HepG2 (cell line): ENCODE data around the gene SNX12. TPM values are rescaled to one million over a fixed set of nuclear protein-coding genes. Genes with fewer than 3 reads are reported as not detected.

ENCODE experiments used
- ATAC-seq: fragments of 200-7000 bp; cut with Tn5 transposase; 3 replicates; pipeline ENCODE4 v1.9.1; 2020; ENCODE audit warnings: mild to moderate bottlenecking, moderate library complexity
- BruUV-seq: library from RNA; stranded (reverse); fragments of 400-500 nt; replicated peaks from 2 replicates; lab custom pipeline; 2021; lab: Mats Ljungman, UMichigan
- CTCF ChIA-PET: fragments of 300-600 bp; formaldehyde crosslinking; extraction: SDS; loops from one replicate; lab custom pipeline; 2021; ENCODE audit warnings: low total read pairs, inconsistent platforms, low intra/inter-chr PET ratio; lab: Yijun Ruan, JAX
- POLR2A ChIA-PET: fragments of 350-600 bp; sonication (Branson Sonifier 250); formaldehyde crosslinking; loops from one replicate; lab custom pipeline; 2020; ENCODE audit warnings: antibody characterized with exemption, inconsistent platforms; lab: Yijun Ruan, JAX
- DNase-seq: peaks from one replicate; pipeline ENCODE4 v3.0.0-alpha.2; 2015; ENCODE audit warnings: low spot score
- FAIRE-seq: peaks from 3 replicates; lab custom pipeline; 2011; peaks lifted over from hg19 to GRCh38; lab: Jason Lieb, UNC
- H2AFZ ChIP-seq: one replicate; pipeline ENCODE4 v1.6.1; 2011; ENCODE audit warnings: low read length, inconsistent platforms
- H3K27ac ChIP-seq: fragments of 300-600 bp; 3 replicates; pipeline ENCODE4 v1.8.0; 2011; ENCODE audit warnings: mixed run types, mild to moderate bottlenecking, mixed read lengths, low read length, inconsistent platforms; ENCODE audit not compliant: insufficient read depth; ENCODE audit errors: extremely low read length
- H3K27me3 ChIP-seq, 2 experiments: fragments of 200-600 bp in 1 of 2; 2 replicates in 1 of 2; 3 replicates in 1 of 2; pipeline versions ENCODE4 v1.6.0 to v1.8.0; 2011; ENCODE audit warnings: low read length in 2 of 2, mild to moderate bottlenecking in 2 of 2, moderate library complexity in 2 of 2, inconsistent platforms in 1 of 2; ENCODE audit not compliant: insufficient read depth in 2 of 2, control insufficient read depth in 1 of 2
- H3K36me3 ChIP-seq, 2 experiments: fragments of 200-600 bp in 1 of 2; replicated peaks in 1 of 2; 2 replicates in 1 of 2; 3 replicates in 1 of 2; pipeline versions ENCODE4 v1.5.1 to v1.8.0; 2011; ENCODE audit warnings: low read length in 2 of 2, inconsistent platforms in 1 of 2; ENCODE audit not compliant: insufficient read depth in 2 of 2, control insufficient read depth in 1 of 2
- H3K4me1 ChIP-seq: 2 replicates; pipeline ENCODE4 v1.5.1; 2012; ENCODE audit warnings: low read length, inconsistent platforms; ENCODE audit not compliant: insufficient read depth
- H3K4me2 ChIP-seq: 2 replicates; pipeline ENCODE4 v1.6.0; 2011; ENCODE audit warnings: low read depth, low read length, inconsistent platforms
- H3K4me3 ChIP-seq, 3 experiments: fragments of 200-600 bp in 1 of 3; sonication (generic), shearing (Covaris generic) in 1 of 3; replicated peaks in 1 of 3; 2 replicates each; pipeline ENCODE4 v1.5.1; 2011 to 2016; ENCODE audit warnings: low read length in 3 of 3, inconsistent platforms in 2 of 3, low read depth in 2 of 3, mild to moderate bottlenecking in 2 of 3, control low read depth in 1 of 3, mixed read lengths in 1 of 3; ENCODE audit not compliant: insufficient read depth in 1 of 3
- H3K79me2 ChIP-seq: one replicate; pipeline ENCODE4 v1.6.1; 2011; ENCODE audit warnings: low read length, inconsistent platforms; ENCODE audit not compliant: insufficient read depth
- H3K9ac ChIP-seq: 2 replicates; pipeline ENCODE4 v1.6.0; 2011; ENCODE audit warnings: mild to moderate bottlenecking, low read depth, low read length, inconsistent platforms; ENCODE audit not compliant: insufficient read depth
- H3K9me3 ChIP-seq: 2 replicates; pipeline ENCODE4 v1.5.1; 2012; ENCODE audit warnings: mild to moderate bottlenecking, low read length
- H4K20me1 ChIP-seq: 2 replicates; pipeline ENCODE4 v1.6.0; 2011; ENCODE audit warnings: inconsistent platforms, mild to moderate bottlenecking, low read length, moderate library complexity; ENCODE audit not compliant: insufficient read depth
- BCL6 ChIP-seq: IDR thresholded peaks from 2 replicates; pipeline ENCODE4 v1.6.1; 2016; ENCODE audit warnings: missing genetic modification reagents, missing compliant biosample characterization
- DPF2 ChIP-seq: sonication (generic); formaldehyde crosslinking; IDR thresholded peaks from 2 replicates; pipeline ENCODE4 v1.4.0; 2020; ENCODE audit warnings: mild to moderate bottlenecking, low read depth, missing genetic modification reagents, borderline replicate concordance
- HNF4A ChIP-seq: sonication (generic); formaldehyde crosslinking; IDR thresholded peaks from 2 replicates; pipeline ENCODE4 v1.4.0; 2020; ENCODE audit warnings: missing genetic modification reagents
- WGBS: methylation state at CpG from one replicate; pipeline ENCODE4 v1.1.6; 2017; ENCODE audit warnings: low lambda C conversion rate; 5-methylcytosine and 5-hydroxymethylcytosine counted together
- in situ Hi-C: cut with HindIII; loops from 2 replicates; pipeline ENCODE4 v1.10.0; 2017; ENCODE audit warnings: low pct_unique_long_range_greater_than_20kb; ENCODE audit not compliant: extremely low pct_ligation_motif_present
- intact Hi-C: fragments of 100-400 bp; cut with micrococcal nuclease; formaldehyde crosslinking; loops from one replicate; pipeline ENCODE4 v1.10.0; 2022; ENCODE audit not compliant: unreplicated experiment
- polyA plus RNA-seq, 8 experiments: library from polyadenylated mRNA; depleted of rRNA in 3 of 8; stranded (reverse) in 7 of 8; unstranded in 1 of 8; fragments of >200 nt; fragmentation: Illumina TruSeq in 4 of 8; extraction: Trizol in 4 of 8; gene quantifications; 2 replicates each; pipeline versions ENCODE4 v1.2.1 to v1.2.3, GENCODE V29; 2011 to 2016; ENCODE audit warnings: low read depth in 4 of 8, missing spikeins in 1 of 8, mixed read lengths in 1 of 8; ENCODE audit not compliant: insufficient read depth in 1 of 8
- total RNA-seq, 5 experiments: library from RNA; depleted of rRNA; stranded (reverse); fragments of >200 nt; fragmentation: Illumina TruSeq; extraction: Trizol; gene quantifications; 2 replicates each; pipeline ENCODE4 v1.2.3, GENCODE V29; 2016; ENCODE audit warnings: low read depth in 1 of 5
- TF ChIP-seq, protein P1 (sequence below): sonication (generic); formaldehyde crosslinking; IDR thresholded peaks from 2 replicates; pipeline ENCODE4 v1.5.1; 2020; ENCODE audit warnings: mild to moderate bottlenecking, missing genetic modification reagents
- TF ChIP-seq, protein P2 (sequence below): sonication (generic); formaldehyde crosslinking; IDR thresholded peaks from 2 replicates; pipeline ENCODE4 v1.8.0; 2022; ENCODE audit warnings: missing genetic modification reagents, low read depth, mild to moderate bottlenecking, borderline replicate concordance
- TF ChIP-seq, protein P3 (sequence below): sonication (generic); formaldehyde crosslinking; IDR thresholded peaks from 2 replicates; pipeline ENCODE4 v1.4.0; 2020; ENCODE audit warnings: mild to moderate bottlenecking, missing genetic modification reagents

The SNX12 gene
- total and polyA plus RNA-seq, 2 of the 13 experiments (the other 11 are each of a cell fraction or from before 2014, with no cell fraction given), result 30.3 to 42.2 TPM

DNA sequence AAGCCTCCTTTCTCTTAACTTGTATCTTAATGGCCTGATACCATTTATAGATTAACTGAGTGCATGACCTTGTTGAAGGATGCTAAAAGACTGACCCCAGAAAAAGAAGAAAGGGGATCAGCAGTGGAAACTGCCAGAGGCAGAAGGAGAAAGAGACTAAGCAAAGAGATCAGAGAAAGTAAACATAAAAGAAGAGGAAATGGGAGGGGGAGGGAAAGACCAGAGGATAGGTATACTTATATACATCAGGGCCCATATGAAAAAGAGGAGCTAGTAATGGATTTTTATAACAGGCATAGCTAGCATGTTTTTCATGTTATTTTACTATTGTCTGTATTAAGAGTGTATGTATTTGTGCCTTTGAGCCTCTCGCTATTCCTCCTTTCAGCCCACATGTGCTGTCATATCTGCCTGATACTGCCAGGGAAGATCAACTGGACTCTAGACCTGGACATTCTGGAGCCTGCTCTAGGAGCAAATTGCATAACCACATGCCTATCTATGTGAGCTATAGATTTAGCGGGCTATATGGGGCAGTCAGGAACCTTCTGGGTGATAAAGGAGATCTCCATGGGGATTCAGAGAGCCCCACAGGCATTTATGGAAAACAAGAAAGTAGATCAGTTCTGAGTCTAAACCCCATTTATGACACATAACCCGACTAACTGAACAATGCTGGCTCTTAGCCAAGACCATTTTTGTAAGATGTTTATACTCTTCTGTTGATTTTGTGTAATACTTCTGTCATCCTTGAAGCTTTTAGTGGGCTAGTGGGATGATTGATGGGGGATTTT lies 13.4 kb upstream of the SNX12 start (continued):
- TF ChIP-seq, protein P1, sequence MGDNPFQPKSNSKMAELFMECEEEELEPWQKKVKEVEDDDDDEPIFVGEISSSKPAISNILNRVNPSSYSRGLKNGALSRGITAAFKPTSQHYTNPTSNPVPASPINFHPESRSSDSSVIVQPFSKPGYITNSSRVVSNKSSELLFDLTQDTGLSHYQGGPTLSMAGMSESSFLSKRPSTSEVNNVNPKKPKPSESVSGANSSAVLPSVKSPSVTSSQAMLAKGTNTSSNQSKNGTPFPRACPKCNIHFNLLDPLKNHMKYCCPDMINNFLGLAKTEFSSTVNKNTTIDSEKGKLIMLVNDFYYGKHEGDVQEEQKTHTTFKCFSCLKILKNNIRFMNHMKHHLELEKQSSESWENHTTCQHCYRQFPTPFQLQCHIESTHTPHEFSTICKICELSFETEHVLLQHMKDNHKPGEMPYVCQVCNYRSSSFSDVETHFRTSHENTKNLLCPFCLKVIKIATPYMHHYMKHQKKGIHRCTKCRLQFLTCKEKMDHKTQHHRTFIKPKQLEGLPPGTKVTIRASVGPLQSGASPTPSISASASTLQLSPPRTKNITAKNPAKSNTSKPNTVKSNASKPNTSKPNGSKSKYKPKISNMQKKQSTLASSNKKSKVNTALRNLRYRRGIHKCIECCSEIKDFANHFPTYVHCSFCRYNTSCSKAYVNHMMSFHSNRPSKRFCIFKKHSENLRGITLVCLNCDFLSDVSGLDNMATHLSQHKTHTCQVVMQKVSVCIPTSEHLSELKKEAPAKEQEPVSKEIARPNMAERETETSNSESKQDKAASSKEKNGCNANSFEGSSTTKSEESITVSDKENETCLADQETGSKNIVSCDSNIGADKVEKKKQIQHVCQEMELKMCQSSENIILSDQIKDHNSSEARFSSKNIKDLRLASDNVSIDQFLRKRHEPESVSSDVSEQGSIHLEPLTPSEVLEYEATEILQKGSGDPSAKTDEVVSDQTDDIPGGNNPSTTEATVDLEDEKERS (CRISPR knock-in tag), result no peak
- TF ChIP-seq HNF4A (peak; percentile 92), DPF2 (CRISPR knock-in tag) (peak; percentile 64; the same call in 1 of the 2 replicates)
- TF ChIP-seq, protein P2, sequence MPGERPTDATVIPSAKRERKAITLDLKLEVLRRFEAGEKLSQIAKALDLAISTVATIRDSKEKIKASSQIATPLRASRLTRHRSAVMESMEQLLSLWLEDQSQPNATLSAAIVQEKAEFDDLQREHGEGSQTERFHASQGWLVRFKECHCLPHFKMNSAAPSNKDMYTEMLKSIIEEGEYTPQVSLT (CRISPR knock-in tag), result no peak
- TF ChIP-seq, protein P3, sequence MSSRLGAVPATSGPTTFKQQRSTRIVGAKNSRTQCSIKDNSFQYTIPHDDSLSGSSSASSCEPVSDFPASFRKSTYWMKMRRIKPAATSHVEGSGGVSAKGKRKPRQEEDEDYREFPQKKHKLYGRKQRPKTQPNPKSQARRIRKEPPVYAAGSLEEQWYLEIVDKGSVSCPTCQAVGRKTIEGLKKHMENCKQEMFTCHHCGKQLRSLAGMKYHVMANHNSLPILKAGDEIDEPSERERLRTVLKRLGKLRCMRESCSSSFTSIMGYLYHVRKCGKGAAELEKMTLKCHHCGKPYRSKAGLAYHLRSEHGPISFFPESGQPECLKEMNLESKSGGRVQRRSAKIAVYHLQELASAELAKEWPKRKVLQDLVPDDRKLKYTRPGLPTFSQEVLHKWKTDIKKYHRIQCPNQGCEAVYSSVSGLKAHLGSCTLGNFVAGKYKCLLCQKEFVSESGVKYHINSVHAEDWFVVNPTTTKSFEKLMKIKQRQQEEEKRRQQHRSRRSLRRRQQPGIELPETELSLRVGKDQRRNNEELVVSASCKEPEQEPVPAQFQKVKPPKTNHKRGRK (CRISPR knock-in tag), result no peak

GRCh38 chrX:71070531-71070930 lies 2.4 kb upstream of the SNX12 start:
- no TSS peak for BruUV-seq
- ChIA-PET CTCF (no interaction called here), POLR2A (no interaction called here)
- no peak overlapping the region for H3K4me3 ChIP-seq
- H3K4me1 ChIP-seq, result peaks cover 20% of the 10 kb centered on the region
- H3K79me2 ChIP-seq, result peaks cover 16% of the 10 kb centered on the region
- no peaks in the 10 kb centered on the region for H3K36me3 ChIP-seq
- TF ChIP-seq BCL6 (CRISPR knock-in tag), result no peak
- in situ Hi-C loops (no loop called here), intact Hi-C loops (no loop called here)
- no peaks in the 10 kb centered on the region for H4K20me1 ChIP-seq
- no peak for ATAC-seq
- no peak overlapping the region for H3K9ac ChIP-seq
- H3K27me3 ChIP-seq, result no peaks in the 10 kb centered on the region; a peak in 1 of 5 replicates
- no peak for DNase-seq
- 54% methylated on average over 5 of the region's 5 CpGs for WGBS
- no peak overlapping the region for H2AFZ ChIP-seq
- H3K4me2 ChIP-seq, result no peak overlapping the region
- H3K9me3 ChIP-seq, result no peaks in the 10 kb centered on the region
- FAIRE-seq, result no peak
- no peak overlapping the region for H3K27ac ChIP-seq
